OCI-LY3 (cell line): Measurements from ENCODE around the gene OPCML.

Experiments
- H2AFZ ChIP-seq: fragments of 200-600, 300-600 bp; shearing (Covaris generic); 2 replicates; pipeline ENCODE4 v1.6.0; 2014; ENCODE audit warnings: antibody characterized with exemption, low read depth, low read length
- H3K27ac ChIP-seq: fragments of 200-600, 300-600 bp; sonication (generic); 2 replicates; pipeline ENCODE4 v1.5.1; 2014; ENCODE audit warnings: mild to moderate bottlenecking, low read length, moderate library complexity, mixed read lengths
- H3K27me3 ChIP-seq: fragments of 200-600, 300-600 bp; sonication (generic); 2 replicates; pipeline ENCODE4 v1.6.1; 2014; ENCODE audit warnings: low read depth, low read length, mixed read lengths
- H3K36me3 ChIP-seq: fragments of 200-600, 300-600 bp; sonication (generic); replicated peaks from 2 replicates; pipeline ENCODE3; 2014; ENCODE audit warnings: low read depth, low read length, mixed read lengths
- H3K4me1 ChIP-seq: fragments of 300-600, 200-600 bp; sonication (generic); 2 replicates; pipeline ENCODE4 v1.6.1; 2014; ENCODE audit warnings: low read length, mixed read lengths
- H3K4me2 ChIP-seq: fragments of 200-600, 300-600 bp; sonication (generic); 2 replicates; pipeline ENCODE4 v1.6.1; 2014; ENCODE audit warnings: low read length, mixed read lengths
- H3K4me3 ChIP-seq: fragments of 300-600, 200-600 bp; sonication (generic); 2 replicates; pipeline ENCODE4 v1.5.1; 2014; ENCODE audit warnings: antibody characterized with exemption, mild to moderate bottlenecking, low read length, moderate library complexity
- H3K79me2 ChIP-seq: fragments of 300-600, 200-600 bp; shearing (Covaris generic); 2 replicates; pipeline ENCODE4 v1.6.1; 2014; ENCODE audit warnings: mild to moderate bottlenecking, low read length, mixed read lengths
- H3K9ac ChIP-seq: fragments of 300-600, 200-600 bp; shearing (Covaris generic); 2 replicates; pipeline ENCODE4 v1.6.0; 2014; ENCODE audit warnings: mild to moderate bottlenecking, low read length, moderate library complexity
- H3K9me3 ChIP-seq: fragments of 200-600, 300-600 bp; shearing (Covaris generic); 2 replicates; pipeline ENCODE4 v1.6.1; 2014; ENCODE audit warnings: low read length, mixed read lengths; ENCODE audit not compliant: insufficient read depth
- H4K20me1 ChIP-seq: fragments of 200-600, 300-600 bp; sonication (generic); 2 replicates; pipeline ENCODE4 v1.6.1; 2016; ENCODE audit warnings: low read length, mixed read lengths; ENCODE audit not compliant: insufficient read depth
- EZH2phosphoT487 ChIP-seq: fragments of 200-600 bp; shearing (Covaris generic); IDR thresholded peaks from 2 replicates; pipeline ENCODE4 v1.6.1; 2018; ENCODE audit warnings: antibody characterized with exemption, mixed run types, low read depth
- TF ChIP-seq, protein P1 (sequence below): fragments of 200-600, 300-600 bp; sonication (generic); IDR thresholded peaks from 2 replicates; pipeline ENCODE4 v1.5.1; 2014; ENCODE audit warnings: antibody characterized with exemption, low read length, low read depth

Gene OPCML

DNA sequence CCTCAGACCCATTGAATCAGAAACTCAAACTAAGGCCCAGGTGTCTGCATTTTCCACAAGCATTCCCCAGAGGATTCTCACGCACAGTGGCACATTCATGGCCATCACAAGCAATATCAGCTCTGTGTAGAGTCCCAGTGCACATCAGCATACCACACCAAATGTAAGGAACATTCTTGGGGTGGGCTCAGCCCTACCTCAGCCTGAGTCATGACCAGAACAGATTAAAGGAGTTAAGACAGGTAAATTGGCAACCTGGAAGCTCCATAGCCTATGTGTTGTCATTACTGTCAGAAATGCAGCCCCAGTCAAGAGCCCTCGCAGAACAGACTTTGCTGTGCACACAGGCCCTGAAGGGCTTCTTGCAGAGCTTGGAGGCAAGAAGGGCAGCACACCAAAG is 53.1 kb downstream of the OPCML start:
- TF ChIP-seq, protein P1, sequence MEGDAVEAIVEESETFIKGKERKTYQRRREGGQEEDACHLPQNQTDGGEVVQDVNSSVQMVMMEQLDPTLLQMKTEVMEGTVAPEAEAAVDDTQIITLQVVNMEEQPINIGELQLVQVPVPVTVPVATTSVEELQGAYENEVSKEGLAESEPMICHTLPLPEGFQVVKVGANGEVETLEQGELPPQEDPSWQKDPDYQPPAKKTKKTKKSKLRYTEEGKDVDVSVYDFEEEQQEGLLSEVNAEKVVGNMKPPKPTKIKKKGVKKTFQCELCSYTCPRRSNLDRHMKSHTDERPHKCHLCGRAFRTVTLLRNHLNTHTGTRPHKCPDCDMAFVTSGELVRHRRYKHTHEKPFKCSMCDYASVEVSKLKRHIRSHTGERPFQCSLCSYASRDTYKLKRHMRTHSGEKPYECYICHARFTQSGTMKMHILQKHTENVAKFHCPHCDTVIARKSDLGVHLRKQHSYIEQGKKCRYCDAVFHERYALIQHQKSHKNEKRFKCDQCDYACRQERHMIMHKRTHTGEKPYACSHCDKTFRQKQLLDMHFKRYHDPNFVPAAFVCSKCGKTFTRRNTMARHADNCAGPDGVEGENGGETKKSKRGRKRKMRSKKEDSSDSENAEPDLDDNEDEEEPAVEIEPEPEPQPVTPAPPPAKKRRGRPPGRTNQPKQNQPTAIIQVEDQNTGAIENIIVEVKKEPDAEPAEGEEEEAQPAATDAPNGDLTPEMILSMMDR = no peak
- TF ChIP-seq EZH2phosphoT487 = no peak
- Histone ChIP-seq H3K36me3 (no peaks in the 10 kb centered on the region), H4K20me1 (no peaks in the 10 kb centered on the region), H3K79me2 (no peaks in the 10 kb centered on the region), H3K27me3 (0 out of 2 replicates have a peak, but pooled peaks cover 3% of the 10 kb centered on the region), H3K9ac (no peak overlapping the region), H3K4me3 (no peak overlapping the region), H3K4me1 (no peaks in the 10 kb centered on the region), H3K4me2 (no peak overlapping the region), H3K27ac (no peak overlapping the region), H3K9me3 (no peaks in the 10 kb centered on the region), H2AFZ (no peak overlapping the region)

DNA sequence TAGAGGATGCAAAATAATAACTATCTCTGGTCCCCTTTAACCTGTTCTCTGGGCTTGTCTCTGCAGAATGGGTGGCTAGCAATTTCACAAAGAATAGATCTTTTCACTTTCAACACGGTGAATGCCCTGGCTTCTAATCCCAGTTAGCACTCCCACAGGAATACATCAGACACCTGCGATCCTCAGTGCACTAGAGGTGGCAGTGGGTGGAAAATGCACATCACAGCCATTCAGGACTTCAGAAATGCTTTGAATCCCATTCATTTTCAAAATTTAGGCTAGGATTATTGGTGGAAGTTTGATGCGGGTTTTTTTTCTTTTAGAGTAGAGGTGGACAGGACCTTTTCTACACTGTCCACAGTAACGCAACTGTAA is 55.1 kb downstream of the OPCML start:
- Histone ChIP-seq H3K79me2 (no peaks in the 10 kb centered on the region), H3K4me1 (no peaks in the 10 kb centered on the region), H2AFZ (no peak overlapping the region), H3K9ac (no peak overlapping the region), H3K9me3 (no peaks in the 10 kb centered on the region), H3K4me3 (no peak overlapping the region), H3K36me3 (no peaks in the 10 kb centered on the region), H3K4me2 (no peak overlapping the region), H3K27ac (no peak overlapping the region), H4K20me1 (no peaks in the 10 kb centered on the region), H3K27me3 (0 out of 2 replicates have a peak, but pooled peaks cover 3% of the 10 kb centered on the region)
- TF ChIP-seq, protein P1 = no peak
- TF ChIP-seq EZH2phosphoT487 = no peak

DNA sequence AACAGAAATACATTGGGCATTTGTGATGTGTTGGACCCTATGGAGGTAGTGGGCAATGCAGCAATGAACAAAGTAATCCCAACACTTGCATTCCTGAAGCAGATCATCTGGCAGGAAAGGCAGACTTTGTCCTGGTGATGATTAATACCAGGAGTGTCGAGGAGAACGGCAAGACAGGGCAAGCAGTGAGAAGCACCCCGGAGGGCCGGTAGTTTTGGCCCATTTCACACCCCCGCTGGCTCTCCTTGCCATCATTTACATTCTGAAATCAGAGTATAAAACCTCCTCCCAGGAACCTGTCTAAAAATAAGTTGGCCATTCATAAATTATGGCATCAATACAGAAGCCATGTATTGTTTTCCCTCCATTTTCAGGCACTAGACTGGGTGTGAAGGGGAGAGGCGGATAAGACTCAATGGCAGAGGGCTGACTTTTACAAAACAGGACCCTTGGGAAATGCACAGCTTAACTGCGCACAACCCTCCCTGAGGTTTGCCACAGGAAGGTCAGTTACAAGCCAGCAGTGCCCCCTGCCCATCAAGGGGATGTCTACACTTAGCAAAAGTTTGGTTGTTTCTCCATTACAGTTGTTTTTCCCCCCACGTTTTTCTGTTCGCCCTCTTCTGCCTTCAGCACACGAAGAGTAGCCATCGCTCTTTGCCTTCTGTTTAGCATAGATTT is 55.6 kb downstream of the OPCML start:
- Histone ChIP-seq H4K20me1 (no peaks in the 10 kb centered on the region), H3K9ac (no peak overlapping the region), H3K4me1 (no peaks in the 10 kb centered on the region), H3K79me2 (no peaks in the 10 kb centered on the region), H3K4me2 (no peak overlapping the region), H3K27ac (no peak overlapping the region), H3K4me3 (no peak overlapping the region), H3K9me3 (no peaks in the 10 kb centered on the region), H3K36me3 (no peaks in the 10 kb centered on the region), H2AFZ (no peak overlapping the region), H3K27me3 (0 out of 2 replicates have a peak, but pooled peaks cover 3% of the 10 kb centered on the region)
- TF ChIP-seq, protein P1 = no peak
- TF ChIP-seq EZH2phosphoT487 = no peak

DNA sequence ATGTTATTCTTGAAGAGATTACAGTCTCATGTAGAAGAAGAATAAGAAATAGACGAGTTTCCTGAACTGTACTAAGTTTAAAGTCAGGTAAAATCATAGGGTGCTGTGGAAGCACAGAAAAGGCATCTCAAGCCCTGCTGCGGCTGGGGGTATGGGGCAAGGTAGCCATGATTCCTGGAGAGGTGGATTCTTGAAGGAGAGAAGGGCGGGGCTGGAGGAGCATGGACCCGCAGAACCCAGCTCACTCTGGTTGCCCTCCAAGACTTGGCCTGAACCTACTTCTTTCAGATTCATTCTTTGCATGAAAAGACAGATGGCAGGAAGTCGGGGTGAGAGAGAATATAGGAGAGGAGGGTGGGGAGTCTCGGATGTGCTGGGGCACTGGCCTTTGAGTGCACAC is 57.8 kb downstream of the OPCML start:
- H3K27ac ChIP-seq = no peak overlapping the region
- H3K27me3 ChIP-seq = 0 out of 2 replicates have a peak, but pooled peaks cover 3% of the 10 kb centered on the region
- H3K79me2 ChIP-seq = no peaks in the 10 kb centered on the region
- H4K20me1 ChIP-seq = no peaks in the 10 kb centered on the region
- H3K4me1 ChIP-seq = no peaks in the 10 kb centered on the region
- H2AFZ ChIP-seq = no peak overlapping the region
- no peaks in the 10 kb centered on the region for H3K36me3 ChIP-seq
- no peaks in the 10 kb centered on the region for H3K9me3 ChIP-seq
- no peak overlapping the region for H3K9ac ChIP-seq
- no peak overlapping the region for H3K4me3 ChIP-seq
- TF ChIP-seq, protein P1 = no peak
- no peak for TF ChIP-seq EZH2phosphoT487
- no peak overlapping the region for H3K4me2 ChIP-seq
